ENCODE results near the gene KCNK10.

KCNK10 gene

GRCh38 chr14:88321692-88322503, 1.2 kb downstream of the KCNK10 start:
- peak; percentile 34 for DNase-seq

- no peak for DNase-seq
Measured at GRCh38 chr14:88318406-88318805, 4.7 kb downstream of the KCNK10 start.

DNA sequence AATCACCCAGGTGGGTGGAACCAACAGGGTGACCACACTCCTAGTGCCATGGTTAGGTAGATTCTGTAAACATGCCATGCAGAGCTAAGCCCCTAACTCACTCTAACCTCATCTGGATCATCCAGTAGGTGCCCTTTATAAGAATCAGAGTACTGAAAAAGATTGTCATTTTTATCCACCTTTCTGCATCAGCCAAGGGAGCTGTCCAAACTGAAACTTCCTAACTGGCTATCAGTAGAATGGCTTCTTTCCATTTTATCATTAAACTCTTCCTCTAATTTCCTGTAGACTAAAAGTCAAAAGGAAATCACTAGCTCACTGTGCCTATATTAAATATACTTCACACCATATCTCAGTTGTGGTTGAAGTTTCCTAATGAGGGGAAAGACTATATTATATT, 6.5 kb downstream of the KCNK10 start:
- no peak for DNase-seq

DNA sequence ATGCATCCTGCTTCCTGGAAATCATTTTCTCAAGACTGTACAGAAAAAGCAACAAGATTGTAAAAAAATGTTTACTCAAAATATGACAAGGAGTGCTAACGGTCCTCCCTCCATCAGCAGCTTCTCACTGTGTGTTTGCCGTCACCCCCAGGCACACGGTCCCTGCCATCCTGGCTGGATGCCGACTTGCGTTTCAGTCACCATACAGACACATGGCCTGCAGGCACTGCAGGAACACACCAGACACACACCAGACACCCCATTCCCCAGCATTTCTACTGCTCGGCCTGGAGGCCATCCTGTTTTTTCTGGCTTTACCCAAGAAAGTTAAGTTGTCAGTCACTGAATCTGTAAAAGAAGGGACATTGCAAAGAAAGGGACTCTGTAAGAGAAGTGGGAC, 10.8 kb downstream of the KCNK10 start:
- DNase-seq: no peak

DNA sequence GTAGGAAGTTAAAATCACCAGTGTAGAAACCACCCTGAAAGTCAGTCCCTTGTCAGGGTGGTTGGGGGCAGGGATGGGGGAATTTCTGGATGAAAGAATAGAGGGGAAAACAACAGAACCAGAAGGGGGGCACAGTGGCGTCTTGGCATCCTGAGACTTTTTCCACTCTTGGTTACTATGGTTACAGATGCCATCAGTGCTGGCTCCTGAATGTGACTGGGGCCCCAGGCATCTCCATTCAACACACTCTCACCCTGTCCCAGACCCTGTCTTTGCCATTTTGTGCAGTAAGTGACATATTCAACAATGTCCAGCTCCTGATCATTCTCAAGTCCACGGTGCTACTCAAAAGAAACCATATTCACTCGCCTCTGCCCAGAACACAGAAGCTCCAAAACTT, 11.3 kb downstream of the KCNK10 start:
- DNase-seq: no peak

GRCh38 chr14:88310449-88310848, 12.6 kb downstream of the KCNK10 start:
- DNase-seq: no peak

- DNase-seq: no peak
Measured at GRCh38 chr14:88310021-88310420, 13.0 kb downstream of the KCNK10 start.

DNA sequence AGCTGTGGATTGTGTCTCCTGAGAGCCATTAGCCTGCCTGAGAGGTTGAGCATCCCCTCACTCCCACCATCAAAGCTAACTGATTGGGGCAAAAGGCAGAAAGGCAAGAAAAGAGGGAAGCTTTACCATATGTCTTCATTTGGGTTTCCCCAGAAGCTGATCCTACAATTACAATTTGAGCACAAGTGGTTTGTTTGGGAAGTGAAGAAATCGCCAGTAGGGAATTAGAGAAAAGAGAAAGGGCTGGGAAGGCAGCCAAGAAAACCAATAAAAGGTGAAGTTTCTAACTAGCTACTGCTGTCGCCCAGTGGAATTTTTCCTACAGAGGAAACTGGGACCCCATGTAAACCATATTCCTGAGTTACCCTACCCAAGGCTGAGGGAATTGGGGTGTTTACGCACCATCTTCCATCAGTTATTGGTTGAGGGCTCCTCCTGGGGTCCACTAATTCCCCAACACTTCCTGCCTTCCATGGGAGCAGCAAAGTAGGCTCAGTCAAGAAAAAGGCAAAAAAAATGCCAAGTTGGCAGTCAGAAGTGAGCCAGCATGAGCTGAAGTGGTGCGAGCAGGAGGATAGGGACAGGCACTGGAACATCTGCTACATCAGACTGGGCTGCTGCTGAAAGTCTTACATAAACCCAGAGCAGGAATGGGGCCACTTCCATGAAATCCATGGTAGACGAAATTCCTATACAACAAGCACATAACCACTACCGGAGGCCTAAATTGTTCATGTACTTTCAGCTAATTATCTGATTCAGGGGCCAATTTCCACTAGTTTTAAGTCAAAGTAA, 17.3 kb downstream of the KCNK10 start:
- no peak for DNase-seq

DNA sequence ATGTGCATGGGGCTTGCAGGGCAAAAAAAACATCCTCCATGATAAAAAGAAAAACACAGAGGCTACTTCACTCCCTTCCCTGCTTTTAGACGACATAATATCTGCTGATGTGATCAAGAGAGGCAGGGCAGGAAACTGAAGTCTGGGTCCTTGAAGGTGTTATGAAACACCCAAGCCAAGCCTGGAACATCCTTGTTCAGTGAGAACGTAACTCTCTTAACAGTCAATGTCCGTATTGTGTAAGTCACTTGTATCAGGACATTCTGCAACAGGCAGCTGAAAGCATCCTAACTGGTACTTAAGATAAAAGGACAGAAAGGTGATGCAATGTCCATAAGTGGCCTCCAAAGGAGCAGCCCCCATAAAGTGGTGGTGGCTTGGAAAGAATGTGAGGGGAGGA, 20.0 kb downstream of the KCNK10 start:
- DNase-seq: no peak

GRCh38 chr14:88301381-88301780, 21.7 kb downstream of the KCNK10 start:
- no peak for DNase-seq

GRCh38 chr14:88300817-88301216, 22.3 kb downstream of the KCNK10 start:
- DNase-seq: no peak

DNA sequence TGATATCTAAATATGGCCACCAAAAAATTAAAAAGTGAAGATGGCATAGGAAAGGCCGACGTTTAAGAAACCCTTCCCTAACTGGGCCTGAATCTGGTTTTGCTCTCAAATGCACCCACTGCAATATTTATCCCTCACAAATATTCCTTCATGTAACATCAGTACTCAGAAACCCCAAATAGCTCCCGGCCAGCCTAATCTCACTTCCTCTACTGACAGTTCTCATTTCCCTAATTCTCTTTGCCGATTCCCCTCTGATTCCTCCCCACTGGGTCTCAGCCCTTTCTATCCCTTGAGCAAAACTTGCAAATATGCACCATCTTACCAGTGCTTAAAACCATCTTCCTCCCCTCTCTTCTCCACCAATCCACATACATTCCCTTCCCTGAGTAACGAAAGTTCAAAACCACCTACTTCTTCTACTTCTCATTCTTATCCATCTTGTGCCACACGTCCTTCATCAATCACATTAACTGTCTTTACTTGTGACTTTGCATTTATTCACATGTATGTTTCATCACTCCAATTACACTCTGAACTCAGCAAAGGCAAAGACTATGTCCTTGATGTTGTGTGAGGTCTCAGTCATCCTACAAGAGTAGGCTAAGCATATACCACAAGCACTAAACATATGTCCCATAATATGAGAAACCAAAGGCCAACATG, 23.1 kb downstream of the KCNK10 start:
- no peak for DNase-seq

DNA sequence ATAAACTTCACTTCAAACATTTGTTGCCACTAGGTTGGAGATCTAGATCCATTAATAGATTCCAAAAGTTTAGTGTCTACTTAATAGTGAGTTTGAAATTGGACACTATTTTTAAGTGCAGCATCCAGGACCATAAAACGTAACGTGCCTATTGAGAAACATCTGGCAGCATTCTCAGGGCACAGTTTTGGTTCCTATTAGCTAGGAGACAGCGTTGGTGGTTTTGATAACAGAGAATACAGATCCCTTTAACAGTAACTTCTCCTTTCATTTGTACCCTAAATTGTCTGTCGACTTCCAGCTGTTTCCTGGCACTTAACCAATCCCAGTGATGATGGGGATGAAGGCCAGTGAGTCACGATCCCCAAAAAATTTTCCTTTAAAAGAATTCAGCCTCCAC, 25.8 kb downstream of the KCNK10 start:
- no peak for DNase-seq

DNA sequence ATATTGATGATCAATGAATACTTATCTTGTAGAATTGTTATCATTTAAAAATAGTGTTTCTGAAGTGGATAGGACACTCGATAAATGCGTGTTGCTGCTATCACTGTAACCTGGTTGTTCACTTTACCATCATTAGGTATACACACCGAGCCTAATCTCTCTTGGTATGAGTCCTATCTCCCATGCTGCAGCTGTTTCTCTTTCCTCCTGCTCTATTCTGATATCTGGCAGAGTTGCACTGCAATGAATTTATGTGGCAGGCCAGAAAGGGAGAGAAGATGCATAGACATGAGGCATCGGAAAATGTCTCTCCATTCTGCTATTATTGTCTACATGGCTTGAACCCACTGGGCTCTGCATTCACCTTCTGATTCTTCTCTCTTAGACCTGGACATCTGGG, 26.7 kb downstream of the KCNK10 start:
- DNase-seq: no peak

DNA sequence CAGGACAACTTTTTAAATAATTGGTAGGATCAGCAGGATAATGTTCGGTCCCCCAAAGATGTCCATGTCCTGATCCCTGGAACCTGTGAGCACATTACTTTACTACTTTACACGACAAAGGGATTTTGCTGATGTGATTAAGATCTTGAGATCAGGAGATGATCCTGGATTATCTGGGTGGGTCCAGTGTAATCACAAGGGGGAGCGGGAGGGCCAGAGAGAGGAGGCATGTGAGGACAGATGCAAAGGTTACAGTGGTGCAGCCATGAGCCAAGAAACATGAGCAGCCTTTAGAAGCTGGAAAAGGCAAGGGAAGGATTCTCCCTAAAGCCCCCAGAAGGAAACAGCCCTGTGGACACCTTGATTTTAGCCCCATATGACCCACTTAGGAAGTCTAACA, 33.1 kb downstream of the KCNK10 start:
- DNase-seq: no peak

- no peak for DNase-seq
Measured at GRCh38 chr14:88289234-88289633, 33.8 kb downstream of the KCNK10 start.

DNA sequence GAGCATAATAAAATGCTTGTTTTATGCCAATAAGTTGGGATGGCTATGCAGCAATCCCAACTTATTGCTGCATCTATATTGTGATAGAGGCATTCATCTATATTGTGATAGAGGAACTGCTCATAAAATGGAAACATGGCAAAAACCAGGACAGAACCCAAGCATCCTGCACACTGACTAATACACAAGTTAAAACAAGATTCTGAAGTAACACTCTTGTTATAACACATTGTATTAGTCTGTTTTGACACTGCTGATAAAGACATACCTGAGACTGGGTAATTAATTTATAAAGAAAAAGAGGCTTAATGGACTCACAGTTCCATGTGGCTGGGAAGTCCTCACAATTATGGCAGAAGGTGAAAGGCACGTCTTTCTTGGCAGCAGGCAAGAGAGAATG, 36.8 kb downstream of the KCNK10 start:
- no peak for DNase-seq

DNA sequence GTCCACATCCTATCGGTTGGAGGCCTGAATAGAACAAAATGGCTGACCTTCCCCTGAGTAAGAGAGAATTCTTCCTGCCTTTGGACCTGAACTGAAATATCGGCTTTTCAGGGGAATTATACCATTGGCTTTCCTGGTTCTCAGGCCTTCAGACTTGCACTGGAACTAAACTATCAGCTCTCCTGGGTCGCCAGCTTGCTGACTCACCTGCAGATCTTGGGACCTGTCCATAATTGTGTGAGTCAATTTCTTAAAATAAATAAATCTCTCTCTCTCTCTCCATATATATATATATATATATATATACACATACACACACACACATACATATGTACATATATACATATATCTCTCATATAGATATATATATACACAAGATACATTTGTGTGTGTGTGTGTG, 41.6 kb downstream of the KCNK10 start:
- no peak for DNase-seq

- no peak for DNase-seq
Measured at GRCh38 chr14:88276923-88277596, 46.0 kb downstream of the KCNK10 start.

DNA sequence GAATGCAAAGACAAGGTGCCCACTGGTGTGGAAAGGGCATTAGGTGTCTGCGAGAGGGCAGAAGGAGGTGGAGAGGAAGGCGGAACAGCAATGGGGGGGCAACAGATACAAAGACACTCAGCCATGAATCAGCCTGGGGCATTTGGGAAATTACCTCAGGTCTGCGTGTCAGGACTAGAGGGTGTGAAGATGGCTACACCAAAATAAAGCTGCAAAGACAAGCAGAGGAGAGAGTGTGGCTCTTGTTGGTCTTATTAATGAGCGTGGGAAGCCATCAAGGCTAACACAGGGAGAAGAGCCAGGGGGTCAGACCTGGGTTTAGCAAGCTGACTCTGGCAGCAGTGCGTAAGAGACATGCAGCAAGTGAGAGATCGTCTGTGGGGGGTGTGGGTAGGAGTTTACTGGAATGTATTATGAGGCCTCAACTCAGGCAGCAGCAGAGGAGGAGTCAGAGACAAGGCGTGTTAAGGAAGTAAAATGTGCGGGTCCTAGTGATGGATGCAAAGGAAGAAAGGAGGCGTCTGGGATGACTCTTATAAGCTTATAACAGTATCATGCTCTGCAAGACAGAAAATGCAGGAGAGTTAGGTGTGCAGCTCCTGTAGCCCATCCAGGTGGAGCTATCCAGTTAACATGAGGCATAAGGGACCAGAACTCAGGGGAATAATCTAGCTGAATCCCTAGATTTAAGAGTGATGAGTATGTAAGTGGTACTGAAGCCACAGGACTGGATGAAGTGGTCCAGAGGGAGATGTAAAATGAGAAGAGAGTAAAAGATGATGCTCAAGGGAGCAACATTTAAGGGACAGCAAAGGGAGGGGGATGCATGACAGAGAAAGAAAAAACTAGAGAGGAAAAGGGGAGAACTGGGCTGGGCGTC, 50.4 kb downstream of the KCNK10 start:
- no peak for DNase-seq

DNA sequence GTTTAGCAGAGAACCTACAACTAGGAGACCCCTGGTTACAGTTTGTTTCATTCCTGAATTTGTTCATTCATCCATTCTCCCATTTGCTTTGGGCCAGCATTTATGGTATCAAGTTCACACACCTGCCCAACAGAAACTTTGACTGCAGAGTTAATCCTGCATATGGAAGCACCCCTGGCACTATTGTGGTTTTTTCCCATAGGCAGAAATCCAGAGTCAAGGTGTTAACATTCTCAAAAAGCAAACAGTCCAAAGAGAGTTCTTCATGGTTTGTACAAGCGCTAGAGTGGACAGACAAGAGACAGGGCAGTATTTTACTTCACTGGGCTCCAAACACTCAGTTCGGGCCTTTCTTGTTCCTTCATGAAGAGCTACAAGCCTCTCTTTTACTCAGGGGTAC, 51.9 kb downstream of the KCNK10 start:
- DNase-seq: no peak

DNA sequence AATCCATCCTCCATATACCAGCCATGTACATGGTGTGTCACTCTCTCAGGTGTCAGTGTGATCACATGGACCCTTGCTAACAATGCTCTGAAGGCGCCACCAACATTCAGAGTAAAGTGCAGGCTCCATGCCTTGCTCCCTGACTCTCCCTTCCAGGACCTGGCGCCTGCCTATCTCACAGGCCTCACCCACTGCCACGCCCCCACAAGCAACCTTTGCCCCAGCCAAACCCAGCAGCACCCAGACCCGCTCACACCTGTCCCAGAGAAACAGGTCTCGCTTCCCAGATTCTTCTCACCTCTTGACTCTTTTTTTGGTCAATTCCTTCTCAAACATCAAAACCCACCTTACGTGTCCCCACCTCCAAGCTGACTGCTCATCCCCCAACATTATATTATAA, 52.3 kb downstream of the KCNK10 start:
- no peak for DNase-seq
